IMR-90 (cell line): ENCODE measurements around the gene CD82. TPM values are rescaled to one million over a fixed set of nuclear protein-coding genes. Genes with fewer than 3 reads are reported as not detected.

Experiments used
- ATAC-seq: fragments of 200-7000 bp; cut with Tn5 transposase; 2 replicates; pipeline ENCODE4 v1.9.1; 2020; ENCODE audit warnings: low read depth, mild to moderate bottlenecking, moderate library complexity
- BruUV-seq: library from RNA; stranded (reverse); fragments of 400-500 nt; replicated peaks from 2 replicates; lab custom pipeline; 2021; lab: Mats Ljungman, UMichigan
- CTCF ChIA-PET: fragments of 300-600 bp; formaldehyde crosslinking; extraction: SDS; loops from one replicate; lab custom pipeline; 2021; ENCODE audit warnings: antibody characterized with exemption; lab: Yijun Ruan, JAX
- POLR2A ChIA-PET: fragments of 300-600 bp; sonication (Branson Sonifier 250); formaldehyde crosslinking; loops from one replicate; lab custom pipeline; 2022; ENCODE audit warnings: antibody characterized with exemption; ENCODE audit not compliant: unreplicated experiment; lab: Charles Lee
- DNase-seq: peaks from one replicate; pipeline ENCODE4 v3.0.0; 2013
- H2AFZ ChIP-seq: replicated peaks from 2 replicates; pipeline ENCODE3; 2013; ENCODE audit warnings: low read length, mild to moderate bottlenecking; ENCODE audit not compliant: poor library complexity
- H2AK5ac ChIP-seq: 2 replicates; pipeline ENCODE4 v1.6.1; 2013; ENCODE audit warnings: low read depth, low read length, inconsistent platforms
- H2AK9ac ChIP-seq: replicated peaks from 2 replicates; pipeline ENCODE3; 2013; ENCODE audit warnings: mild to moderate bottlenecking, low read depth, low read length, moderate library complexity; ENCODE audit not compliant: poor library complexity
- H2BK120ac ChIP-seq: 2 replicates; pipeline ENCODE4 v1.6.1; 2013; ENCODE audit warnings: low read depth, low read length, inconsistent platforms
- H2BK15ac ChIP-seq: 3 replicates; pipeline ENCODE4 v1.6.1; 2013; ENCODE audit warnings: low read depth, low read length, inconsistent platforms
- H2BK20ac ChIP-seq: 2 replicates; pipeline ENCODE4 v1.6.1; 2013; ENCODE audit warnings: low read depth, mild to moderate bottlenecking, inconsistent platforms, low read length, moderate library complexity
- H2BK5ac ChIP-seq: 2 replicates; pipeline ENCODE4 v1.6.1; 2013; ENCODE audit warnings: mild to moderate bottlenecking, low read depth, low read length, inconsistent platforms; ENCODE audit not compliant: poor library complexity, severe bottlenecking
- H3K14ac ChIP-seq: replicated peaks from 2 replicates; pipeline ENCODE4 v1.6.1; 2013; ENCODE audit warnings: low read depth, low read length, inconsistent platforms
- H3K18ac ChIP-seq: 2 replicates; pipeline ENCODE4 v1.6.1; 2013; ENCODE audit warnings: low read depth, low read length, control low read depth
- H3K23ac ChIP-seq: 2 replicates; pipeline ENCODE4 v1.6.1; 2013; ENCODE audit warnings: low read depth, low read length, inconsistent platforms
- H3K27ac ChIP-seq: 2 replicates; pipeline ENCODE4 v1.5.1; 2013; ENCODE audit warnings: mild to moderate bottlenecking, control low read depth, low read length; ENCODE audit not compliant: insufficient read depth
- H3K27me3 ChIP-seq: 2 replicates; pipeline ENCODE4 v1.6.1; 2013; ENCODE audit warnings: low read length; ENCODE audit not compliant: control insufficient read depth, insufficient read depth
- H3K36me3 ChIP-seq: 2 replicates; pipeline ENCODE4 v1.6.1; 2013; ENCODE audit warnings: low read length, mixed read lengths; ENCODE audit not compliant: control insufficient read depth, insufficient read depth
- H3K4ac ChIP-seq: 2 replicates; pipeline ENCODE4 v1.6.1; 2013; ENCODE audit warnings: low read depth, low read length, inconsistent platforms
- H3K4me1 ChIP-seq: 2 replicates; pipeline ENCODE4 v1.6.1; 2013; ENCODE audit warnings: low read length, mixed read lengths; ENCODE audit not compliant: control insufficient read depth, insufficient read depth
- H3K4me2 ChIP-seq: 2 replicates; pipeline ENCODE4 v1.6.1; 2013; ENCODE audit warnings: low read depth, mild to moderate bottlenecking, control low read depth, low read length, moderate library complexity
- H3K4me3 ChIP-seq: 2 replicates; pipeline ENCODE4 v1.5.1; 2013; ENCODE audit warnings: low read depth, mild to moderate bottlenecking, control low read depth, low read length, moderate library complexity; ENCODE audit not compliant: insufficient read depth
- H3K56ac ChIP-seq: 2 replicates; pipeline ENCODE4 v1.6.1; 2013; ENCODE audit warnings: low read length, inconsistent platforms; ENCODE audit not compliant: insufficient read depth; ENCODE audit errors: extremely low read depth
- H3K79me1 ChIP-seq, 2 experiments: 2 replicates each; pipeline ENCODE4 v1.6.1; 2013; ENCODE audit warnings: low read length in 2 of 2, inconsistent platforms in 1 of 2, low read depth in 1 of 2
- H3K9ac ChIP-seq: 2 replicates; pipeline ENCODE4 v1.6.1; 2013; ENCODE audit warnings: low read depth, low read length, control low read depth
- H3K9me1 ChIP-seq: 2 replicates; pipeline ENCODE4 v1.6.1; 2013; ENCODE audit warnings: low read length, inconsistent platforms; ENCODE audit not compliant: insufficient read depth
- H3K9me3 ChIP-seq: 2 replicates; pipeline ENCODE4 v1.6.1; 2013; ENCODE audit warnings: low read length; ENCODE audit not compliant: control insufficient read depth, insufficient read depth
- H4K20me1 ChIP-seq: 2 replicates; pipeline ENCODE4 v1.6.1; 2013; ENCODE audit warnings: low read length, inconsistent platforms; ENCODE audit not compliant: insufficient read depth
- H4K5ac ChIP-seq: 2 replicates; pipeline ENCODE4 v1.6.1; 2013; ENCODE audit warnings: mild to moderate bottlenecking, low read depth, low read length, control low read depth
- H4K8ac ChIP-seq, 2 experiments: 2 replicates each; pipeline ENCODE4 v1.6.1; 2013; ENCODE audit warnings: low read depth in 2 of 2, low read length in 2 of 2, control low read depth in 1 of 2, inconsistent platforms in 1 of 2
- H4K91ac ChIP-seq: 2 replicates; pipeline ENCODE4 v1.6.1; 2013; ENCODE audit warnings: low read depth, low read length, inconsistent platforms; ENCODE audit not compliant: insufficient read depth
- BHLHE40 ChIP-seq: fragments of 150-350 bp; IDR thresholded peaks from 2 replicates; pipeline ENCODE4 v1.6.1; 2016; ENCODE audit warnings: mild to moderate bottlenecking, low read depth, low read length
- FOS ChIP-seq: fragments of 150-350 bp; IDR thresholded peaks from 2 replicates; pipeline ENCODE4 v1.6.1; 2016; ENCODE audit warnings: low read depth, low read length
- WGBS, 2 experiments: methylation state at CpG; one replicate each; pipeline versions ENCODE4 v1.1.5 to v1.1.7; 2013; ENCODE audit warnings: missing lambda C conversion rate in 2 of 2; ENCODE audit not compliant: insufficient read length in 1 of 2; ENCODE audit errors: extremely low coverage in 2 of 2; 5-methylcytosine and 5-hydroxymethylcytosine counted together
- dilution Hi-C: fragments of 300-500 bp; cut with HindIII; formaldehyde crosslinking; loops from one replicate; pipeline ENCODE4 v1.14.3; 2018; ENCODE audit warnings: low sequenced_read_pairs; ENCODE audit not compliant: unreplicated experiment
- in situ Hi-C: fragments of 300-500 bp; cut with MboI; formaldehyde crosslinking; loops from 3 replicates; pipeline ENCODE4 v1.14.3; 2019; ENCODE audit warnings: low sequenced_read_pairs, inconsistent platforms, mixed read lengths
- intact Hi-C: fragments of 100-400 bp; cut with micrococcal nuclease; formaldehyde crosslinking; loops from 2 replicates; pipeline ENCODE4 v1.10.0; 2022
- polyA plus RNA-seq, 3 experiments: library from polyadenylated mRNA; depleted of rRNA; stranded (reverse); fragments of >200 nt; gene quantifications; 2 replicates each; pipeline ENCODE4 v1.2.3, GENCODE V29; 2012; ENCODE audit warnings: low replicate concordance in 1 of 3
- total RNA-seq: library from RNA; depleted of rRNA; stranded (reverse); fragments of >200 nt; gene quantifications from 2 replicates; pipeline ENCODE4 v1.2.3, GENCODE V29; 2012

CD82 gene
- total and polyA plus RNA-seq, 2 of the 4 experiments (the other 2 are of a cell fraction): 32.8 to 49.4 TPM

DNA sequence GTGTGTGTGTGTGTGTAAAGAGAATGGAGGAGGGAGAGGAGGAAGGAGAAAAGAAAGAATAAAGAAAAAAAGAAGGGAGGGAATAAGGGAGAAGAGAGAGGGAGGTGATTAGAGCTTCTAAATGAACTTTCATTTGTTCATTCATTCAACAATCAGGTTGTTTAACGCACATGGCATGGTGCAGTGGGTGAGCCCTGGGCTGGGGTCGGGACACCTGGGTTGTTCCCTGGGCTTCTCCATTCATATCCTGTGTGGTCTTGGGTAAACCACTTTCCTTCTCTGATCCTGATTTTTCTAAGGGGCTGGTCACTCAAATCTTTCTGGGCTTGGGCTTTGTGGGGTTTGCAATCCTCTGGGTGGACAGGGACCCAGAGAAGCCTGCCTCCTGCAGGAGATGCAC, 47.9 kb upstream of the CD82 start:
- H3K79me1 ChIP-seq: no peaks in the 10 kb centered on the region
- no peak overlapping the region for H3K27ac ChIP-seq
- BruUV-seq: no TSS peak
- no peaks in the 10 kb centered on the region for H3K9me1 ChIP-seq
- no peak overlapping the region for H2BK5ac ChIP-seq
- H2AFZ ChIP-seq: no peak overlapping the region
- in situ Hi-C loops: no loop called here
- no peak overlapping the region for H4K91ac ChIP-seq
- no peak overlapping the region for H3K23ac ChIP-seq
- no peak overlapping the region for H3K4me2 ChIP-seq
- H4K20me1 ChIP-seq: no peaks in the 10 kb centered on the region
- no peaks in the 10 kb centered on the region for H3K9me3 ChIP-seq
- ChIA-PET POLR2A (no interaction called here), CTCF (no interaction called here)
- H2AK5ac ChIP-seq: no peak overlapping the region
- no peak overlapping the region for H3K56ac ChIP-seq
- H3K14ac ChIP-seq: no peak overlapping the region
- TF ChIP-seq FOS (no peak), BHLHE40 (no peak)
- no peaks in the 10 kb centered on the region for H3K4me1 ChIP-seq
- H2AK9ac ChIP-seq: no peak overlapping the region
- H3K27me3 ChIP-seq: peaks cover 48% of the 10 kb centered on the region
- no peak overlapping the region for H4K8ac ChIP-seq
- WGBS, 2 experiments: no CpG with 5 or more reads among the region's 2 CpGs
- H2BK15ac ChIP-seq: no peak overlapping the region
- intact Hi-C loops: no loop called here
- no peak overlapping the region for H2BK20ac ChIP-seq
- no peak overlapping the region for H3K4me3 ChIP-seq
- H3K18ac ChIP-seq: no peak overlapping the region
- dilution Hi-C loops: no loop called here
- H3K9ac ChIP-seq: no peak overlapping the region
- no peak overlapping the region for H2BK120ac ChIP-seq
- H3K36me3 ChIP-seq: no peaks in the 10 kb centered on the region
- no peak overlapping the region for H3K4ac ChIP-seq
- H4K5ac ChIP-seq: no peak overlapping the region
- no peak for DNase-seq
- no peak for ATAC-seq
